ENCODE measurements around the gene ADAM15. TPM values are rescaled to one million over a fixed set of nuclear protein-coding genes. Genes with fewer than 3 reads are reported as not detected.

ADAM15 gene
- total RNA-seq, 1 experiment from 2014 or later = 36.3 TPM

- ChIA-PET POLR2A (ENCODE audit: low non-redundant PET) (no interaction called here), CTCF (interaction anchor here (0.6 to 2.1 kb wide), 8 partner anchors 13 to 865 kb away, joined by 3 to 35 read pairs (median 4); partner anchors contain the start of genes EFNA4, KRTCAP2 and SLC50A1)
- no TSS peak for BruUV-seq (replicated peaks)
- Histone ChIP-seq H3K27me3 (replicated peaks; ENCODE audit: insufficient read depth, low read depth, low read length, poor library complexity) (peaks cover 23% of the 10 kb centered on the region), H3K4me3 (ENCODE audit: low read depth, low read length, poor library complexity, severe bottlenecking) (peak overlapping the region; percentile 69), H3K27ac (ENCODE audit: low read depth, low read length, poor library complexity, severe bottlenecking) (no peak overlapping the region), H3K4me1 (ENCODE audit: insufficient read depth, low read length, poor library complexity, severe bottlenecking) (peaks cover 47% of the 10 kb centered on the region), H3K9me3 (ENCODE audit: low read depth, low read length, poor library complexity, severe bottlenecking) (no peaks in the 10 kb centered on the region), H3K36me3 (ENCODE audit: insufficient read depth, low read length, poor library complexity, severe bottlenecking) (no peaks in the 10 kb centered on the region)
- intact Hi-C loops (cut with micrococcal nuclease; ENCODE audit: unreplicated experiment) = loop anchor here (1.0 to 5.0 kb wide), 2 partner anchors 21 to 82 kb away; partner anchors contain the start of genes EFNA4 and ZBTB7B
- DNase-seq (ENCODE audit: low spot score) = peak; percentile 71
- no peak for TF ChIP-seq EZH2 (IDR thresholded peaks at IDR 0.05; ENCODE audit: borderline replicate concordance, low read depth, low read length, poor library complexity, severe bottlenecking)
- peak; percentile 39 for TF ChIP-seq CTCF (conservative IDR thresholded peaks at IDR 0.05; ENCODE audit: low read depth, low read length)
These were observed 33.0 kb downstream of the ADAM15 start for GRCh38 chr1:155083865-155084721.

- no TSS peak for BruUV-seq (replicated peaks)
- POLR2A ChIA-PET (ENCODE audit: low non-redundant PET) = interaction anchor here (0.6 kb wide), 1 partner anchor 69 kb away, joined by 4 read pairs; no protein-coding TSS in a partner anchor
- H3K4me3 ChIP-seq (ENCODE audit: low read depth, low read length, poor library complexity, severe bottlenecking) = peak overlapping the region; percentile 69
These were observed 33.8 kb downstream of the ADAM15 start for GRCh38 chr1:155084722-155085503.

More at GRCh38 chr1:155084722-155085503, 33.8 kb downstream of the ADAM15 start:
- Histone ChIP-seq H3K4me1 (ENCODE audit: insufficient read depth, low read length, poor library complexity, severe bottlenecking) (peaks cover 42% of the 10 kb centered on the region), H3K27ac (ENCODE audit: low read depth, low read length, poor library complexity, severe bottlenecking) (peak overlapping the region; percentile 66), H3K9me3 (ENCODE audit: low read depth, low read length, poor library complexity, severe bottlenecking) (no peaks in the 10 kb centered on the region), H3K27me3 (replicated peaks; ENCODE audit: insufficient read depth, low read depth, low read length, poor library complexity) (peaks cover 22% of the 10 kb centered on the region), H3K36me3 (ENCODE audit: insufficient read depth, low read length, poor library complexity, severe bottlenecking) (no peaks in the 10 kb centered on the region)
- peak; percentile 99 for DNase-seq (ENCODE audit: low spot score)
- TF ChIP-seq EZH2 (IDR thresholded peaks at IDR 0.05; ENCODE audit: borderline replicate concordance, low read depth, low read length, poor library complexity, severe bottlenecking) (no peak), CTCF (conservative IDR thresholded peaks at IDR 0.05; ENCODE audit: low read depth, low read length) (peak; percentile 95)
- CTCF ChIA-PET = interaction anchor here (0.6 to 2.1 kb wide), 17 partner anchors 9 to 866 kb away, joined by 3 to 35 read pairs (median 3); partner anchors contain the start of genes EFNA4, KRTCAP2 and SLC50A1
- intact Hi-C loops (cut with micrococcal nuclease; ENCODE audit: unreplicated experiment) = loop anchor here (1.0 to 5.0 kb wide), 2 partner anchors 22 to 83 kb away; partner anchors contain the start of genes EFNA4 and ZBTB7B
